ENCODE data around the gene MYO1E. TPM values are rescaled to one million over a fixed set of nuclear protein-coding genes. Genes with fewer than 3 reads are reported as not detected.
A peak's percentile ranks its signal among the peaks of the same experiment; 100 is the strongest.

MYO1E gene
- total RNA-seq, 1 experiment from 2014 or later = 83.6 TPM

- ChIA-PET POLR2A (interaction anchor here (1.0 kb wide), 1 partner anchor 21 kb away, joined by 3 read pairs; the partner anchor contains the start of gene MYO1E), CTCF (no interaction called here)
- H3K27me3 Mint-ChIP-seq (ENCODE audit: low read depth) = peaks cover 56% of the 10 kb centered on the region
- H3K36me3 Mint-ChIP-seq = peaks cover 6% of the 10 kb centered on the region
- H3K27ac Mint-ChIP-seq = no peak overlapping the region
- TF ChIP-seq ZNF232 (CRISPR knock-in tag; IDR thresholded peaks at IDR 0.05) (no peak), PRDM15 (CRISPR knock-in tag; IDR thresholded peaks at IDR 0.05) (no peak)
- DNase-seq (ENCODE audit: low spot score) (no peak), ATAC-seq (no peak)
- H3K9me3 Mint-ChIP-seq = no peaks in the 10 kb centered on the region
- H3K4me3 Mint-ChIP-seq = peak overlapping the region; percentile 29; the same call in 1 of the 2 replicates
- peaks cover 93% of the 10 kb centered on the region for H3K4me1 Mint-ChIP-seq
These were observed 20.5 kb downstream of the MYO1E start for GRCh38 chr15:59352189-59352588.

- Mint-ChIP-seq H3K36me3 (peaks cover 3% of the 10 kb centered on the region; the same call in 1 of the 2 replicates), H3K27ac (peak overlapping the region; percentile 68), H3K27me3 (ENCODE audit: low read depth) (peaks cover 38% of the 10 kb centered on the region), H3K4me3 (no peak overlapping the region), H3K9me3 (no peaks in the 10 kb centered on the region), H3K4me1 (peaks cover 89% of the 10 kb centered on the region)
- ChIA-PET POLR2A (interaction anchor here (0.8 kb wide), 1 partner anchor 23 kb away, joined by 3 read pairs; no protein-coding TSS in a partner anchor), CTCF (no interaction called here)
- no peak for DNase-seq (ENCODE audit: low spot score)
- no peak for ATAC-seq
- TF ChIP-seq AR (CRISPR knock-in tag; IDR thresholded peaks at IDR 0.05) (no peak), ATF6 (CRISPR knock-in tag; IDR thresholded peaks at IDR 0.05) (no peak), GABPB1 (CRISPR knock-in tag; IDR thresholded peaks at IDR 0.05) (no peak), NFYB (CRISPR knock-in tag; conservative IDR thresholded peaks at IDR 0.05; ENCODE audit: low read depth) (no peak), HMGA2 (CRISPR knock-in tag; IDR thresholded peaks at IDR 0.05) (no peak), SP1 (CRISPR knock-in tag; conservative IDR thresholded peaks at IDR 0.05) (no peak), NR2C2 (CRISPR knock-in tag; IDR thresholded peaks at IDR 0.05) (no peak), IRF2 (CRISPR knock-in tag; IDR thresholded peaks at IDR 0.05; ENCODE audit: borderline replicate concordance, low read depth) (no peak), KAT7 (CRISPR knock-in tag; IDR thresholded peaks at IDR 0.05; ENCODE audit: borderline replicate concordance) (no peak), MYBL2 (CRISPR knock-in tag; IDR thresholded peaks at IDR 0.05) (no peak), CTCF (IDR thresholded peaks at IDR 0.05) (no peak), E2F4 (CRISPR knock-in tag; IDR thresholded peaks at IDR 0.05; ENCODE audit: borderline replicate concordance, low read depth) (no peak), OVOL2 (CRISPR knock-in tag; IDR thresholded peaks at IDR 0.05; ENCODE audit: borderline replicate concordance) (no peak), PRDM15 (CRISPR knock-in tag; IDR thresholded peaks at IDR 0.05) (no peak), SOX15 (CRISPR knock-in tag; IDR thresholded peaks at IDR 0.05) (no peak), ETV6 (CRISPR knock-in tag; IDR thresholded peaks at IDR 0.05) (no peak), ZNF121 (CRISPR knock-in tag; IDR thresholded peaks at IDR 0.05) (no peak)
These were observed 22.3 kb downstream of the MYO1E start for GRCh38 chr15:59350421-59350732.
